Left ventricle myocardium superior (tissue), 1 donor: ENCODE measurements around the gene GLE1. TPM values are rescaled to one million over a fixed set of nuclear protein-coding genes. Genes with fewer than 3 reads are reported as not detected.

Experiments used
- ATAC-seq: fragments of 200-7000 bp; cut with Tn5 transposase; one replicate; pipeline ENCODE4 v1.9.1; 2020; ENCODE audit warnings: mild to moderate bottlenecking, moderate library complexity
- DNase-seq: peaks from one replicate; pipeline ENCODE4 v3.0.0-alpha.2; 2020
- intact Hi-C: fragments of 100-400 bp; cut with micrococcal nuclease; formaldehyde crosslinking; loops from one replicate; pipeline ENCODE4 v1.11.0; 2022
- total RNA-seq: library from RNA; stranded (reverse); fragmentation: NEBNext Ultra II Directional; extraction: Animal tissue kit (Norgen Biotek cat#: 25700); gene quantifications from one replicate; pipeline ENCODE4 v1.2.1, GENCODE V29; 2021
- donor health status: DM: no; HTN: yes; CAD: no; lungs with severe emphysema.

Gene GLE1
- total RNA-seq, 1 donor from 2014 or later, result 20.6 TPM

- intact Hi-C loops, result no loop called here
Observed at GRCh38 chr9:128550226-128550625, 45.7 kb downstream of the GLE1 start.

GRCh38 chr9:128550770-128551656 lies 46.5 kb downstream of the GLE1 start:
- intact Hi-C loops, result no loop called here
- peak; percentile 14 for ATAC-seq

More at GRCh38 chr9:128550226-128550625, 45.7 kb downstream of the GLE1 start:
- ATAC-seq (no peak), DNase-seq (no peak)

GRCh38 chr9:128551657-128552152 lies 47.2 kb downstream of the GLE1 start:
- intact Hi-C loops, result no loop called here
- DNase-seq, result no peak
- ATAC-seq, result no peak

More at GRCh38 chr9:128550770-128551656, 46.5 kb downstream of the GLE1 start:
- peak; percentile 55 for DNase-seq

- ATAC-seq (peak; percentile 88), DNase-seq (peak; percentile 95)
- intact Hi-C loops, result no loop called here
Observed at GRCh38 chr9:128552153-128552743, 47.7 kb downstream of the GLE1 start, which contains the start of gene SPTAN1. TSS of gene SPTAN1 (plus strand) at chr9:128552587. CDS start at chr9:128566741, 14,154 bp downstream.

- DNase-seq (peak; percentile 77), ATAC-seq (peak; percentile 34)
- intact Hi-C loops, result no loop called here
Observed at GRCh38 chr9:128552744-128553440, 48.4 kb downstream of the GLE1 start.

GRCh38 chr9:128553728-128554127 lies 49.2 kb downstream of the GLE1 start:
- intact Hi-C loops, result no loop called here
- DNase-seq (no peak), ATAC-seq (no peak)

GRCh38 chr9:128554155-128554862 lies 49.8 kb downstream of the GLE1 start:
- ATAC-seq (peak; percentile 21), DNase-seq (peak; percentile 52)
- intact Hi-C loops, result no loop called here

GRCh38 chr9:128555180-128555721 lies 50.7 kb downstream of the GLE1 start:
- DNase-seq (no peak), ATAC-seq (no peak)
- intact Hi-C loops, result no loop called here

GRCh38 chr9:128556276-128556675 lies 51.8 kb downstream of the GLE1 start:
- intact Hi-C loops, result no loop called here
- ATAC-seq (no peak), DNase-seq (no peak)

- intact Hi-C loops, result no loop called here
- DNase-seq, result no peak
- no peak for ATAC-seq
Observed at GRCh38 chr9:128556926-128557634, 52.6 kb downstream of the GLE1 start.

- intact Hi-C loops, result no loop called here
- peak; percentile 83 for DNase-seq
- ATAC-seq, result peak; percentile 85
Observed at GRCh38 chr9:128558431-128559310, 54.2 kb downstream of the GLE1 start.

GRCh38 chr9:128565578-128565977 lies 61.1 kb downstream of the GLE1 start:
- DNase-seq, result no peak
- intact Hi-C loops, result no loop called here
- no peak for ATAC-seq

GRCh38 chr9:128568470-128569078 lies 64.1 kb downstream of the GLE1 start:
- DNase-seq (no peak), ATAC-seq (no peak)
- intact Hi-C loops, result no loop called here

- no peak for DNase-seq
- peak; percentile 63 for ATAC-seq
- intact Hi-C loops, result no loop called here
Observed at GRCh38 chr9:128575469-128575868, 71.0 kb downstream of the GLE1 start.

- ATAC-seq (no peak), DNase-seq (no peak)
- intact Hi-C loops, result no loop called here
Observed at GRCh38 chr9:128575916-128576315, 71.4 kb downstream of the GLE1 start.

GRCh38 chr9:128577206-128577605 lies 72.7 kb downstream of the GLE1 start:
- intact Hi-C loops, result no loop called here

GRCh38 chr9:128579194-128579593 lies 74.7 kb downstream of the GLE1 start:
- DNase-seq (no peak), ATAC-seq (no peak)
- intact Hi-C loops, result no loop called here

More at GRCh38 chr9:128577206-128577605, 72.7 kb downstream of the GLE1 start:
- DNase-seq, result no peak
- ATAC-seq, result no peak
